NCI-H526 treated with DMSO at 0.1 percent for 48 hours (cell line): Measurements from ENCODE around the gene ASIC2.
"Not testable (repeated sequence)": the region's sequence is repeated elsewhere in the genome, so short reads cannot be mapped to it uniquely, and the experiment has no call there.

Experiments
- DNase-seq: peaks from one replicate; lab custom pipeline; 2025; lab: John Stamatoyannopoulos, UW

Gene ASIC2

DNA sequence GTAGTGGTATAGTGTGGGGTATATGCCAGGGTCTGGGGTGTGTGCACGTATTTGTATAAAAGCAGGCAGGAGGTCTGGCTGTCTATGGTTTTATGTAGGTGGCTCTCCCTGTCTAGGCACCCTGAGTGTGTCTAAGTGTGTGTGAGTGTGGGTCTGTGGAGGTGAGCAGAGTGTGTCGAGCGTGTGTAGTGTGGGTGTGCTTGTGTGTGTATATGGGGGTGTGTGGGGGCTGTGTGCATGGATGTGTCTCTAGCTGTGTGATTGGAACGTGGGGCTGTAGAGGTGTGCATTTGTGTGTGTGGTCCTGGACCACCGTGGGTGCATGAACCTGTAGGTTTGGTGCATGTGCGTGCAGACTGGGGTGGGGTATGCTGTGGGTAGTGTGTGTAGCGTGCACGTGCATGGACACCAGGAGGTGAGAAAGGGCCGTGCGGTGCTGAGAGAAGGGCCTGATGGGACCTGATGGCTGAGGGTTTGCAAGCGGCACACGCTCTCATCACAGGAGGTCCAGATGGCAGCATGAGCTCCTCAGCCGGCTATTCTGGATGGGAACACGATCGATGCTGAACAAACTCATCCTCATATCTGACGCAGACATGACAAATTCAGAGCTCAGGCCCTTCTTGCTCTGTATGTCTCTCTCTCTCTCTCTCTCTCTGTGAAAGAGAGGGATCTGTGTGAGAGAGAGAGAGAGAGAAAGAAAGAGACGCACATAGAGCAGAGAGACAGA, 273.8 kb downstream of the ASIC2 start:
- no peak for DNase-seq

- no peak for DNase-seq
These were observed 275.7 kb downstream of the ASIC2 start for GRCh38 chr17:33017366-33017765.

- DNase-seq: no peak
These were observed 276.2 kb downstream of the ASIC2 start for GRCh38 chr17:33016920-33017319.

GRCh38 chr17:33015716-33016346, 277.3 kb downstream of the ASIC2 start:
- DNase-seq: no peak

DNA sequence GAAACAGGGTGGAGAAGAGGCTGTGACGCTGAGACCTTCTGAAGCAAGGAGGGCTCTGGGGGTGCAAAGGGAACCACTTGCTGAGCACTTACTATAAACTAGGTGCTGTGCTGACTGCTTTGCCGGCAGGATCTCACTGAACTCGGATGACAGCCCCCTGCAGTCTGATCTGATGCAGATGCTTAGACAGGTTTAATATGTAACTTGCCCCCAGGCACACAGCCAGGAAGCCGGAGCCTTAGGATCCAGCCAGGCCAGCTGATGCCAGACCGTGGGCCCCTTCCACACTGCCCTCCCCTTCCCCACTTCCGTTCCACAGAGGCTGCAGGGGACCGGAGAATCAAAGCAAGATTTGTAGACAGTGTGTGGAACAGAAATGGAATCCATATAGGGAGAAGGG, 278.3 kb downstream of the ASIC2 start:
- DNase-seq: no peak

DNA sequence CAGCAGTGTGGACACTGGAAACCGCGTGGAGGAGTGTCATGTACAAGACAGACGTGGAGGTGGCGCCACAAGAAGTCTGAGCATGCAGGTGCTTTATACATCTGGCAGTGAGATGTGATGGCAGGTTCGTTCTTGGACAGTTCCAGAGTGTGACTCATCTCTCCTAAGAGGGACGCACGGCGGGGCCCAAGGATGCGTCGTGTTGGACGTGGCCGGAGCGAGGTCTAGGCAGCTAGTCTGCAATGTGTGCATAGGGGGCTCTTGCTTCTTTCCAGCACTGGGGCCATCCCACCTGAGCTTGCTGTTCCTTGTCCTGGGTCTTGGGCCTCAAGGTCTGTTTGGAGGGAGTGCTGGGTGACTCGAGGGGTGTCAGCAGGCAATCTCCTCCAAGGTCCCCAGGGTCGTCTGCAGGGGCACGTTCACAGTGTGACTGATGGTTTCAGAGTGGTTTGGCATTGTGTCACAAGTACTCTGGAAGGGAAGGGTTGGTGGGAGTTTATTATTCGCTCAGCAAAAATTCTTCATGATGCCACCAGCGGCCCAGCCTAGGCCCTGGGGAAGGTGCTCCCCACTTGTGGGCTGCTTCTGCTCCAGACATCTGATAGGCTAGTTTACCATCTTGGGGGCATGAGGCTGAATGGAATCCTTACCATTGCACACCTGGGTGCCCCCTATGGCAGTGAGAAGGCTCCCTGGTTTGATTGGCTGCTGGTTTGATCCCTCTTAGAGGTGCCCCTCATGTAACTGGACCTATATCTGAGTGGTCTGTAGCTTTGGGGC, 279.3 kb downstream of the ASIC2 start:
- no peak for DNase-seq

GRCh38 chr17:33012522-33013033, 280.5 kb downstream of the ASIC2 start:
- no peak for DNase-seq

DNA sequence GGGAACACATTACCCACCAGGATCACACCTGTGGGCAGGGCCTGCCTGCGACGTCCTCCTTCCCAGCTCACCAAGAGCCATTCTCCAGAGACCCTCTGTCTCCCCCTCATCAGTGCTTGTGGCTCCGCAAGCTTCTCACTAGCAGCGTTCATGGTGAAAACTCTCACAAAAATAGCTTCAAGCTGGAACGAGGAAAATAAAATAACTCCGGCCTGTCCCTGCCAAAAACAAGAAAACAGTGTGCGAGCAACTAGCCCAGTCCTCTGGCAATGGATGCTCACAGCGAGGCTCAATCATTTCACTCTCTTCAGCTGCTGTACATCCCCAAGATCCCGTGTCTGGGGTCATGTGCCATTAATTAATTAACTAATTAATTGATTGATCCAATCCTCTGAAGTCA, 283.5 kb downstream of the ASIC2 start:
- no peak for DNase-seq

DNA sequence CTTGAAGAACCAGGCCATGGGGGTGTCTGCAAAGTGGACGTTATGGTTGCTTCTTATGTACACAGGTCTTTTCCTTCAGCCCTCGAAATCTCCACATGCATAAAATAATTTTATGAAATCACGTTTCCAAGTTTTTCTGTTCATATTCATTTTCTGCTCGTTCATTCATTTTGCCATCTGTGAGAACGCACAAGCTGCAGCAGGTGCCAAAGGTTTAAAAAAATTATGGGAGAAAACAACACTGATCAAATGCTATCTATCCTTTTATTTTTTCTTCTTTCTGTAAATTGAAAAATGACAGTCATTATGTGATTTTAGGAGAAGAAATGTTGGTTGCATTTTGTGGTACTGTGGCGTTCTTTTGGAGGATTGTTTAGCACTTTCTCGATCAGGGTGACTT, 285.9 kb downstream of the ASIC2 start:
- DNase-seq: no peak

- DNase-seq: no peak
These were observed 290.8 kb downstream of the ASIC2 start for GRCh38 chr17:33002246-33002645.

- DNase-seq: no peak
These were observed 294.2 kb downstream of the ASIC2 start for GRCh38 chr17:32998887-32999228.

DNA sequence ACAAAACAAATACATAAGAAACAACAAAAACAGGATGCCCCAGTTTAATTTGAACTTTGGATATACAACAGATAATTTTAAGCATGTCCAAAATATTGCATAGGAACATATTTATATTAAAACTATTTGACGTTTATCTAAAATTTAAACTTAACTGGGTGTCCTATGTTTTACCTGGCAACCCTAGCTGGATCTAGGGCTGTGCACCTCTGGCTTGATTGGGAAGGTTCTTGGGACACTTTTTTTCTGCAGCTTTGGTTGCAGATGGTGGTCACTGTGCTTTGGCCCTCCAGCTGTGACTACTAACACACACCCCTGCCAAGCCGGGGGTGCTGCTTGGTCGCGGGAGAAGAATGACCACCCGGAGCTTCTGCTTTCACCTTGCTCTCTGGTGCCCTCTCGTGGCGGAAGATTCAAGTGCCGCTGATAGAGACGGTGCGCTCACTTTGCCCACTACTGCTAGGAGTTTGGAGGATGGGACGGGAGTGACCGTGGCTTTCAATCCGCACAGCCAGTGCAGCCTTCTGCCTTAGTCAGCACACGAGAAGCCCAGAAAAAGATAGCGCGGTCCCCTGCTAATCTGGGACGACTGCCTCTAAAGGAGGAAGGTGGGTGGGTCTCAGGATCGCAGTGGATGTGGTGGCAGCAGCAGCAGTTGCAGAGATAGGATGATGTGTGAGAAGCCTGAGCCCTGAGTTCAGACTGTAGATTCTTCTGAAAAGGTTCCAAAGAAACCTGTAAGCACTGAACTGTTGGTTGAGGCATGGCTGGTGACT, 294.8 kb downstream of the ASIC2 start:
- peak; percentile 5 for DNase-seq

- no peak for DNase-seq
These were observed 297.6 kb downstream of the ASIC2 start for GRCh38 chr17:32995416-32996045.

DNA sequence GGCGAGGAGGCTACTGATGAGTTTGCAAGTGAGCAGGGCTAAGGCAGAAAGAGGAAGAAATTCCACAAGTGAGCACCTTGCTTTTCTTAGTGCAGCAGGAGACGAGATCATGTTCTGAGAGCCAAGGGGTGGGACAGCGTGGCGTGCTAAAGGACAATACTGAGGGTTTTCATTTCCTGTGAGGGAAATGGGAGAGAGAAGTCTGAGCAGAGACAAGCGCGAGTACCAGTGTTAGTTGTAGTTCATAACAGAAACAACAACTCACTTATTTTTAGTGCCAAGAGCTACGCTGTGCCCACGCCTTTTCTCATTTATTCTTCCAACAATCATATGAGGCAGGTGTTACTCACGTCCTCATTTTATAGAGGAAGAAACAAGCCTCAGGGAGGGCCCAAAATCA, 299.1 kb downstream of the ASIC2 start:
- no peak for DNase-seq

DNA sequence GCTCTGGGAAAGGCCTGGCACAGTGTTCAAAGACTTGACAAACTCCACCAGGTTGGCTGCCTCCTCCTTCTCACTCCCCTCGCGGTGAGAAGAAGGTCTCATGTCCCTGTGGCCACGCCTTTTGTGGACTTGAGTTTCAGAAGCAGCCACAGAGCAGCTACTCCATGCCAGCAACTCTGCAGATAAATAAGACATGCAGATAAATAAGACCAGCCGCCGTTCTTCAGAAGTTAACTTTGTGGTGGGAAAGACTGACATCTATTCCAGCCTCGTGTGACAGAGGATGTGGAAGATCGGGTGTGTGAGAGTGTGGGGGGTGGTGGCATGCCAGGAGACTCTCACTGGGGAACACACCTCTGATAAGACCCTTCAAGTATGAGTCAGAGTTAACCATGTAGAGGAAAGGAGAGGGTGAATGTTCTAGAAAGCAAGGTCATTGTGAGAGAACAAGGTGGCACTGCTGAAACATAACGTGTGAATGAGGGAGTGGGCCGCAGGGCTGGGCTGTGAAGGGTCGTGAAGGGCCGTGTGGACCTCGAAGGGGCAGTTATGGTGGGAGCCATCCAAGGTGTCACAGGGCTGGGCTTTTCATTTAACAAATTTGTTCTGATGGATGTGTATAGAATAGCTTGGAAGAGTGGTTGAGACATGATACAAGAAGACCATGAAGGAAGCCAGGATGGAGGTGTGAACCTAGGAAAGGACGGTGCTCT, 300.6 kb downstream of the ASIC2 start:
- no peak for DNase-seq

DNA sequence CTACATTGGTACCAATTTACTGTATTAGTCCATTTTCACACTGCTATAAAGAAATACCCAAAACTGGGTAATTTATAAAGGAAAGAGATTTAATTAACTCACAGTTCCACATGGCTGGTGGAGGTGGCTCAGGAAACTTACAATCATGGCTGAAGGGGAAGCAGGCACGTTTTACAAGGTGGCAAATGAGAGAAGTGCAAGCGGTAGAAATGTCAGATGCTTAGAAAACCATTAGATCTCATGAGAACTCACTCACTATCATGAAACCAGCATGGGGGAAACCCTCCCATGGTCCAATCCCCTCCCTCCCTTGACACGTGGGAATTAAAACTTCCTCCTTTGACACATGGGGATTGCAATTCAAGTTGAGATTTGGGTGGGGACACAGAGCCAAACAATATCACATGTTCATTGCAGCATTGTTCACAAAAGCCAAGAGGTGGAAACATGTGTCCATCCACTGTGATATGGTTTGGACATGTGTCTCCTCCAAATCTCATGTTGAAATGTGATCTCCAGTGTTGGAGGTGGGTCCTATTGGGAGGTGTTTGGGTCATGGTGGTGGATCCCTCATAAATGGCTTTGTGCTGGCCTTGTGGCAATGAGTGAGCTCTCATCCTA, 304.5 kb downstream of the ASIC2 start:
- no peak for DNase-seq

GRCh38 chr17:32987868-32988267, 305.2 kb downstream of the ASIC2 start:
- not testable (repeated sequence) for DNase-seq

GRCh38 chr17:32987453-32987805, 305.7 kb downstream of the ASIC2 start:
- not testable (repeated sequence) for DNase-seq

DNA sequence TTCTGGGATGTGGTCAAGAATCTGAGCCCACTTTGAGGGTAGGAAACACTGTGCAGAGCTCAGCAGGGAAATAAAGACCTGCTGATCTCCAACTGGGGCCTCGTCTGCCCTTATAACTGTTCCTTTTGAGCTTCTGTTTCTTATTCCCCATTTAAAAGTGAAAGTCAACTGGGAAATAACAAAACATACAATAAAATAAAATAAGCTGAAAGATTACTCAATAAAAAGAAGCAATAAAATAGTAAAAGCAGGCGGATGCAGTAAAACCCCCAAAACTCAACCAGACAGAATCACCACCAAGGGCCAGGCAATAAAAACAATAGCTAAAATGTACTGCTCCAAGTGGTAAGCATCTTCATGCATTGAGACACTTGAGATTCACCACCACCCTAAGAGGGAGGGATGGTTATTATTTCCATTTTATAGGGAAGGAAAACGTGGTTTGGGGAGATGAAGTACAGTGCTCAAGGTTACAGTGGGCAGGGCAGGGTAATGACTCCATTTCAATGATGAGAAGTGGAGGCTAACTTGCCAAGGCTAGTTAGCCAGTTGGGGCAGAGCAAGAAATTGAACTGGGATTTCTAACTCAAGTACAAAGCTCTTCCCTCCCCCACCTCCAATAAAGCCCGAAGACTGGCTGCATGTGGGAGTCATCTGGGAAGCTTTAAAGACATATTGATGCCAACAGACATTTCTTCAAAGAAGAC, 307.9 kb downstream of the ASIC2 start:
- no peak for DNase-seq

DNA sequence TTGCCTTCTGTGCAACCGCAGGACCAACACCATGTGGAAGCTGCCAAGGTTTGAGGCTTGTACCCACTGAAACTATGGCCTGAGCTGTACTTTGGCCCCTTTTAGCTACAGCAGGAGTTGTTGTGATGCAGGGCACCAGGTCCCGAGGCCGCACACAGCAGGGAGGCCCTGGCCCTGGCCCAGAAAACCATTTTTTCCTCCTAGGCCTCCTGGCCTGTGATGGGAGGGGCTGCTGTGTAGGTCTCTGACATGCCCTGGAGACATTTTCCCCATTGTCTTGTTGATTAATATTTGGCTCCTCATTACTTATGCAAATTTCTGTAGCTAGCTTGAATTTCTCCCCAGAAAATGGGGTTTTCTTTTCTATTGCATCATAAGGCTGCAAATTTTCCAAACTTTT, 311.5 kb downstream of the ASIC2 start:
- not testable (repeated sequence) for DNase-seq
